HepG2 (cell line): ENCODE measurements around the gene MED12L. TPM values are rescaled to one million over a fixed set of nuclear protein-coding genes. Genes with fewer than 3 reads are reported as not detected.

ENCODE experiments used
- AGO1 ChIP-seq: fragments of 200-400 bp; formaldehyde crosslinking; IDR thresholded peaks from 2 replicates; pipeline ENCODE4 v1.6.1; 2017; ENCODE audit warnings: mild to moderate bottlenecking, low read depth, low read length, moderate library complexity; ENCODE audit not compliant: poor library complexity, severe bottlenecking
- FOXM1 ChIP-seq: sonication (generic); formaldehyde crosslinking; IDR thresholded peaks from 2 replicates; pipeline ENCODE4 v1.5.0; 2020; ENCODE audit warnings: missing genetic modification reagents
- KMT2A ChIP-seq: sonication (generic); formaldehyde crosslinking; IDR thresholded peaks from 2 replicates; pipeline ENCODE4 v1.4.0; 2020; ENCODE audit warnings: missing genetic modification reagents
- NFE2L2 ChIP-seq: fragments of 150-350 bp; IDR thresholded peaks from 2 replicates; pipeline ENCODE4 v1.6.1; 2014; ENCODE audit warnings: low read length
- THYN1 ChIP-seq: sonication (generic); formaldehyde crosslinking; IDR thresholded peaks from 2 replicates; pipeline ENCODE4 v1.8.1; 2023; ENCODE audit warnings: low read depth, mild to moderate bottlenecking, moderate library complexity, missing genetic modification reagents, borderline replicate concordance
- ZFP41 ChIP-seq: sonication (generic); formaldehyde crosslinking; IDR thresholded peaks from 2 replicates; pipeline ENCODE4 v1.4.0; 2020; ENCODE audit warnings: mild to moderate bottlenecking, missing genetic modification reagents, borderline replicate concordance
- ZNF101 ChIP-seq: sonication (generic); formaldehyde crosslinking; IDR thresholded peaks from 2 replicates; pipeline ENCODE4 v1.4.0; 2020; ENCODE audit warnings: mild to moderate bottlenecking, low read depth, missing genetic modification reagents, borderline replicate concordance
- ZNF24 ChIP-seq: fragments of 450-650 bp; IDR thresholded peaks from 2 replicates; pipeline ENCODE4 v1.6.1; 2017; ENCODE audit warnings: antibody characterized with exemption, mild to moderate bottlenecking
- ZNF557 ChIP-seq: sonication (generic); formaldehyde crosslinking; IDR thresholded peaks from 2 replicates; pipeline ENCODE4 v1.4.0; 2020; ENCODE audit warnings: missing genetic modification reagents
- ZNF567 ChIP-seq: sonication (generic); formaldehyde crosslinking; IDR thresholded peaks from 2 replicates; pipeline ENCODE4 v1.8.1; 2023; ENCODE audit warnings: mild to moderate bottlenecking, missing genetic modification reagents, borderline replicate concordance
- ZNF800 ChIP-seq: sonication (generic); formaldehyde crosslinking; IDR thresholded peaks from 2 replicates; pipeline ENCODE4 v1.4.0; 2020; ENCODE audit warnings: missing genetic modification reagents
- polyA plus RNA-seq, 8 experiments: library from polyadenylated mRNA; depleted of rRNA in 3 of 8; stranded (reverse) in 7 of 8; unstranded in 1 of 8; fragments of >200 nt; fragmentation: Illumina TruSeq in 4 of 8; extraction: Trizol in 4 of 8; gene quantifications; 2 replicates each; pipeline versions ENCODE4 v1.2.1 to v1.2.3, GENCODE V29; 2011 to 2016; ENCODE audit warnings: low read depth in 4 of 8, missing spikeins in 1 of 8, mixed read lengths in 1 of 8; ENCODE audit not compliant: insufficient read depth in 1 of 8
- total RNA-seq, 5 experiments: library from RNA; depleted of rRNA; stranded (reverse); fragments of >200 nt; fragmentation: Illumina TruSeq; extraction: Trizol; gene quantifications; 2 replicates each; pipeline ENCODE4 v1.2.3, GENCODE V29; 2016; ENCODE audit warnings: low read depth in 1 of 5
- TF ChIP-seq, protein P1 (sequence below): sonication (generic); formaldehyde crosslinking; IDR thresholded peaks from 2 replicates; pipeline ENCODE4 v1.8.0; 2022; ENCODE audit warnings: missing genetic modification reagents, mild to moderate bottlenecking, inconsistent platforms, borderline replicate concordance
- TF ChIP-seq, protein P2 (sequence below): sonication (generic); formaldehyde crosslinking; IDR thresholded peaks from 2 replicates; pipeline ENCODE4 v1.8.0; 2022; ENCODE audit warnings: missing genetic modification reagents, mild to moderate bottlenecking, moderate library complexity, borderline replicate concordance
- TF ChIP-seq, protein P3 (sequence below): sonication (generic); formaldehyde crosslinking; IDR thresholded peaks from 2 replicates; pipeline ENCODE4 v1.5.1; 2020; ENCODE audit warnings: mild to moderate bottlenecking, missing genetic modification reagents, borderline replicate concordance
- TF ChIP-seq, protein P4 (sequence below): sonication (generic); formaldehyde crosslinking; IDR thresholded peaks from 2 replicates; pipeline ENCODE4 v1.5.0; 2020; ENCODE audit warnings: mild to moderate bottlenecking, missing genetic modification reagents, borderline replicate concordance

The MED12L gene
- total and polyA plus RNA-seq, 2 of the 13 experiments (the other 11 are each of a cell fraction or from before 2014, with no cell fraction given), result 0.07 to 0.64 TPM

GRCh38 chr3:151085227-151085888 is at the start of gene MED12L (continued):
- TF ChIP-seq ZNF567, result no peak
- TF ChIP-seq, protein P1, sequence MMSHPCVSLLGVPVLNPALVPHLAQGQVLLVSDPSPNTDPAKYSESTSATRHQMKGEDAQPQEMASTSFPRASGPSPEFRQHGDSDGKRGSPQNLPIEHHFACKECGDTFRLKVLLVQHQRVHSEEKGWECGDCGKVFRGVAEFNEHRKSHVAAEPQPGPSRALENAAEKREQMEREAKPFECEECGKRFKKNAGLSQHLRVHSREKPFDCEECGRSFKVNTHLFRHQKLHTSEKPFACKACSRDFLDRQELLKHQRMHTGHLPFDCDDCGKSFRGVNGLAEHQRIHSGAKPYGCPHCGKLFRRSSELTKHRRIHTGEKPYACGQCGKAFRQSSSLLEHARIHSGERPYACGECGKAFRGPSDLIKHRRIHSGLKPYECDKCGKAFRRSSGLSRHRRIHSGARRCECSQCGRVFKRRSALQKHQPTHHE (CRISPR knock-in tag), result peak; percentile 27; the same call in 1 of the 2 replicates
- peak; percentile 36 for TF ChIP-seq AGO1
- TF ChIP-seq NFE2L2, result no peak
- TF ChIP-seq ZNF800 (CRISPR knock-in tag), result peak; percentile 98
- no peak for TF ChIP-seq ZNF24
- TF ChIP-seq, protein P2, sequence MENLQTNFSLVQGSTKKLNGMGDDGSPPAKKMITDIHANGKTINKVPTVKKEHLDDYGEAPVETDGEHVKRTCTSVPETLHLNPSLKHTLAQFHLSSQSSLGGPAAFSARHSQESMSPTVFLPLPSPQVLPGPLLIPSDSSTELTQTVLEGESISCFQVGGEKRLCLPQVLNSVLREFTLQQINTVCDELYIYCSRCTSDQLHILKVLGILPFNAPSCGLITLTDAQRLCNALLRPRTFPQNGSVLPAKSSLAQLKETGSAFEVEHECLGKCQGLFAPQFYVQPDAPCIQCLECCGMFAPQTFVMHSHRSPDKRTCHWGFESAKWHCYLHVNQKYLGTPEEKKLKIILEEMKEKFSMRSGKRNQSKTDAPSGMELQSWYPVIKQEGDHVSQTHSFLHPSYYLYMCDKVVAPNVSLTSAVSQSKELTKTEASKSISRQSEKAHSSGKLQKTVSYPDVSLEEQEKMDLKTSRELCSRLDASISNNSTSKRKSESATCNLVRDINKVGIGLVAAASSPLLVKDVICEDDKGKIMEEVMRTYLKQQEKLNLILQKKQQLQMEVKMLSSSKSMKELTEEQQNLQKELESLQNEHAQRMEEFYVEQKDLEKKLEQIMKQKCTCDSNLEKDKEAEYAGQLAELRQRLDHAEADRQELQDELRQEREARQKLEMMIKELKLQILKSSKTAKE, result no peak
- TF ChIP-seq KMT2A (CRISPR knock-in tag), result no peak
- TF ChIP-seq THYN1 (CRISPR knock-in tag), result no peak
- TF ChIP-seq, protein P3, sequence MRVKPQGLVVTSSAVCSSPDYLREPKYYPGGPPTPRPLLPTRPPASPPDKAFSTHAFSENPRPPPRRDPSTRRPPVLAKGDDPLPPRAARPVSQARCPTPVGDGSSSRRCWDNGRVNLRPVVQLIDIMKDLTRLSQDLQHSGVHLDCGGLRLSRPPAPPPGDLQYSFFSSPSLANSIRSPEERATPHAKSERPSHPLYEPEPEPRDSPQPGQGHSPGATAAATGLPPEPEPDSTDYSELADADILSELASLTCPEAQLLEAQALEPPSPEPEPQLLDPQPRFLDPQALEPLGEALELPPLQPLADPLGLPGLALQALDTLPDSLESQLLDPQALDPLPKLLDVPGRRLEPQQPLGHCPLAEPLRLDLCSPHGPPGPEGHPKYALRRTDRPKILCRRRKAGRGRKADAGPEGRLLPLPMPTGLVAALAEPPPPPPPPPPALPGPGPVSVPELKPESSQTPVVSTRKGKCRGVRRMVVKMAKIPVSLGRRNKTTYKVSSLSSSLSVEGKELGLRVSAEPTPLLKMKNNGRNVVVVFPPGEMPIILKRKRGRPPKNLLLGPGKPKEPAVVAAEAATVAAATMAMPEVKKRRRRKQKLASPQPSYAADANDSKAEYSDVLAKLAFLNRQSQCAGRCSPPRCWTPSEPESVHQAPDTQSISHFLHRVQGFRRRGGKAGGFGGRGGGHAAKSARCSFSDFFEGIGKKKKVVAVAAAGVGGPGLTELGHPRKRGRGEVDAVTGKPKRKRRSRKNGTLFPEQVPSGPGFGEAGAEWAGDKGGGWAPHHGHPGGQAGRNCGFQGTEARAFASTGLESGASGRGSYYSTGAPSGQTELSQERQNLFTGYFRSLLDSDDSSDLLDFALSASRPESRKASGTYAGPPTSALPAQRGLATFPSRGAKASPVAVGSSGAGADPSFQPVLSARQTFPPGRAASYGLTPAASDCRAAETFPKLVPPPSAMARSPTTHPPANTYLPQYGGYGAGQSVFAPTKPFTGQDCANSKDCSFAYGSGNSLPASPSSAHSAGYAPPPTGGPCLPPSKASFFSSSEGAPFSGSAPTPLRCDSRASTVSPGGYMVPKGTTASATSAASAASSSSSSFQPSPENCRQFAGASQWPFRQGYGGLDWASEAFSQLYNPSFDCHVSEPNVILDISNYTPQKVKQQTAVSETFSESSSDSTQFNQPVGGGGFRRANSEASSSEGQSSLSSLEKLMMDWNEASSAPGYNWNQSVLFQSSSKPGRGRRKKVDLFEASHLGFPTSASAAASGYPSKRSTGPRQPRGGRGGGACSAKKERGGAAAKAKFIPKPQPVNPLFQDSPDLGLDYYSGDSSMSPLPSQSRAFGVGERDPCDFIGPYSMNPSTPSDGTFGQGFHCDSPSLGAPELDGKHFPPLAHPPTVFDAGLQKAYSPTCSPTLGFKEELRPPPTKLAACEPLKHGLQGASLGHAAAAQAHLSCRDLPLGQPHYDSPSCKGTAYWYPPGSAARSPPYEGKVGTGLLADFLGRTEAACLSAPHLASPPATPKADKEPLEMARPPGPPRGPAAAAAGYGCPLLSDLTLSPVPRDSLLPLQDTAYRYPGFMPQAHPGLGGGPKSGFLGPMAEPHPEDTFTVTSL (CRISPR knock-in tag), result no peak
- TF ChIP-seq ZNF101, result no peak
- TF ChIP-seq ZNF557, result no peak
- TF ChIP-seq FOXM1 (CRISPR knock-in tag), result no peak
- no peak for TF ChIP-seq ZFP41
- TF ChIP-seq, protein P4, sequence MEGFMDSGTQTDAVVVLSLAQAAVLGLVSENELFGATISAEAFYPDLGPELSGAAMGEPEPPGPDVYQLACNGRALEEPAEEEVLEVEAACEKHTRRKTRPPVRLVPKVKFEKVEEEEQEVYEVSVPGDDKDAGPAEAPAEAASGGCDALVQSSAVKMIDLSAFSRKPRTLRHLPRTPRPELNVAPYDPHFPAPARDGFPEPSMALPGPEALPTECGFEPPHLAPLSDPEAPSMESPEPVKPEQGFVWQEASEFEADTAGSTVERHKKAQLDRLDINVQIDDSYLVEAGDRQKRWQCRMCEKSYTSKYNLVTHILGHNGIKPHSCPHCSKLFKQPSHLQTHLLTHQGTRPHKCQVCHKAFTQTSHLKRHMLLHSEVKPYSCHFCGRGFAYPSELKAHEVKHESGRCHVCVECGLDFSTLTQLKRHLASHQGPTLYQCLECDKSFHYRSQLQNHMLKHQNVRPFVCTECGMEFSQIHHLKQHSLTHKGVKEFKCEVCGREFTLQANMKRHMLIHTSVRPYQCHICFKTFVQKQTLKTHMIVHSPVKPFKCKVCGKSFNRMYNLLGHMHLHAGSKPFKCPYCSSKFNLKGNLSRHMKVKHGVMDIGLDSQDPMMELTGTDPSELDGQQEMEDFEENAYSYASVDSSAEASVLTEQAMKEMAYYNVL (CRISPR knock-in tag), result 0 out of 2 replicates have a peak, but pooled peaks have one; percentile 49
